B cell (primary cell): Measurements from ENCODE around the gene SENP2. TPM values are rescaled to one million over a fixed set of nuclear protein-coding genes. Genes with fewer than 3 reads are reported as not detected.

Source experiments
- ATAC-seq: fragments of 200-7000 bp; cut with Tn5 transposase; one replicate; pipeline ENCODE4 v1.10.0; 2021; ENCODE audit warnings: low read depth, mild to moderate bottlenecking, moderate number of reproducible peaks, moderate library complexity
- CTCF ChIA-PET: fragments of 350-600 bp; sonication (Branson Sonifier 250); formaldehyde crosslinking; loops from one replicate; lab custom pipeline; 2021; ENCODE audit warnings: antibody characterized with exemption, inconsistent platforms; lab: Charles Lee
- POLR2A ChIA-PET: fragments of 350-600 bp; sonication (Branson Sonifier 250); formaldehyde crosslinking; loops from one replicate; lab custom pipeline; 2021; ENCODE audit warnings: antibody characterized with exemption; lab: Charles Lee
- DNase-seq: peaks from one replicate; pipeline ENCODE4 v3.0.0; 2013
- H2AFZ ChIP-seq: 2 replicates; pipeline ENCODE4 v1.6.1; 2012; ENCODE audit warnings: mild to moderate bottlenecking, low read depth, low read length; ENCODE audit not compliant: insufficient read depth, poor library complexity, severe bottlenecking
- H3K27ac ChIP-seq, 2 donors: 1 replicate in 1 of 2; 2 replicates in 1 of 2; pipeline ENCODE4 v1.5.1; 2012 to 2013; ENCODE audit warnings: low read length in 2 of 2, mild to moderate bottlenecking in 2 of 2, moderate library complexity in 1 of 2
- H3K27me3 ChIP-seq, 4 experiments: fragments of 200-600 bp in 1 of 4; sonication (generic) in 1 of 4; replicated peaks in 1 of 4; 1 replicate in 2 of 4; 2 replicates in 2 of 4; pipeline versions ENCODE4 v1.6.1 to v1.7.0; 2013 to 2016; ENCODE audit warnings: low read length in 3 of 4, mild to moderate bottlenecking in 2 of 4, mixed read lengths in 1 of 4, moderate library complexity in 1 of 4; ENCODE audit not compliant: insufficient read depth in 4 of 4, control insufficient read depth in 3 of 4; ENCODE audit errors: control extremely low read depth in 1 of 4
- H3K36me3 ChIP-seq, 2 experiments: replicated peaks in 1 of 2; 1 replicate in 1 of 2; 2 replicates in 1 of 2; pipeline versions ENCODE4 v1.6.1 to v1.7.1; 2013; ENCODE audit warnings: low read length in 1 of 2; ENCODE audit not compliant: insufficient read depth in 2 of 2, control insufficient read depth in 1 of 2; ENCODE audit errors: control extremely low read depth in 1 of 2, extremely low read depth in 1 of 2
- H3K4me1 ChIP-seq, 2 donors: fragments of 200-600 bp in 1 of 2; sonication (generic) in 1 of 2; 1 replicate in 1 of 2; 2 replicates in 1 of 2; pipeline versions ENCODE4 v1.5.1 to v1.6.1; 2013 to 2017; ENCODE audit warnings: low read length in 2 of 2; ENCODE audit not compliant: control insufficient read depth in 2 of 2, insufficient read depth in 2 of 2
- H3K4me2 ChIP-seq: replicated peaks from 2 replicates; pipeline ENCODE3; 2012; ENCODE audit warnings: mild to moderate bottlenecking, low read depth, low read length; ENCODE audit not compliant: poor library complexity, severe bottlenecking
- H3K4me3 ChIP-seq, 5 experiments: fragments of 200-600 bp in 1 of 5; sonication (generic) in 1 of 5; 1 replicate in 3 of 5; 2 replicates in 2 of 5; pipeline versions ENCODE4 v1.5.1 to v1.7.0; 2011 to 2016; ENCODE audit warnings: low read length in 4 of 5, mild to moderate bottlenecking in 4 of 5, low read depth in 2 of 5, control low read depth in 1 of 5, moderate library complexity in 1 of 5; ENCODE audit not compliant: insufficient read depth in 1 of 5; ENCODE audit errors: control extremely low read depth in 1 of 5, extremely low read depth in 1 of 5
- H3K79me2 ChIP-seq: fragments of 200-600 bp; sonication (generic); one replicate; pipeline ENCODE4 v1.6.0; 2016; ENCODE audit warnings: low read length; ENCODE audit not compliant: control insufficient read depth, insufficient read depth
- H3K9ac ChIP-seq: fragments of 200-600 bp; sonication (generic); 2 replicates; pipeline ENCODE4 v1.6.1; 2017; ENCODE audit warnings: mild to moderate bottlenecking, low read length, moderate library complexity
- H3K9me3 ChIP-seq, 3 donors: one replicate each; pipeline versions ENCODE4 v1.6.1 to v1.7.1; 2013; ENCODE audit warnings: low read length in 2 of 3; ENCODE audit not compliant: control insufficient read depth in 2 of 3, insufficient read depth in 1 of 3; ENCODE audit errors: control extremely low read depth in 1 of 3
- H4K20me1 ChIP-seq: 2 replicates; pipeline ENCODE4 v1.6.0; 2012; ENCODE audit warnings: mild to moderate bottlenecking, low read length; ENCODE audit not compliant: insufficient read depth, control insufficient read depth, poor library complexity, severe bottlenecking
- H3K27ac Mint-ChIP-seq: one replicate; pipeline ENCODE4 v1.8.0; 2021; ENCODE audit warnings: mixed read lengths
- H3K27me3 Mint-ChIP-seq: one replicate; pipeline ENCODE4 v1.8.0; 2021; ENCODE audit warnings: mixed read lengths
- H3K4me1 Mint-ChIP-seq: one replicate; pipeline ENCODE4 v1.8.0; 2021; ENCODE audit warnings: mixed read lengths
- H3K4me3 Mint-ChIP-seq: one replicate; pipeline ENCODE4 v1.8.0; 2021; ENCODE audit warnings: mixed read lengths
- H3K9me3 Mint-ChIP-seq: one replicate; pipeline ENCODE4 v1.8.0; 2022; ENCODE audit warnings: mixed read lengths; ENCODE audit not compliant: insufficient read depth
- EZH2 ChIP-seq: IDR thresholded peaks from 2 replicates; pipeline ENCODE4 v1.6.1; 2012; ENCODE audit warnings: borderline replicate concordance, low read depth, mild to moderate bottlenecking, moderate library complexity, low read length; ENCODE audit not compliant: insufficient read depth, poor library complexity, severe bottlenecking
- WGBS: methylation state at CpG from one replicate; pipeline ENCODE4 v1.1.5; 2013; ENCODE audit warnings: missing lambda C conversion rate; ENCODE audit not compliant: insufficient coverage; 5-methylcytosine and 5-hydroxymethylcytosine counted together
- intact Hi-C: fragments of 100-400 bp; cut with micrococcal nuclease; formaldehyde crosslinking; loops from one replicate; pipeline ENCODE4 v1.10.0; 2022
- polyA plus RNA-seq: library from polyadenylated mRNA; depleted of rRNA; stranded (reverse); fragments of >200 nt; gene quantifications from 2 replicates; pipeline ENCODE4 v1.2.3, GENCODE V29; 2012
- total RNA-seq, 2 donors: library from RNA; stranded (reverse); fragments of 120-200 nt in 1 of 2; gene quantifications; 1 replicate in 1 of 2; 2 replicates in 1 of 2; pipeline versions ENCODE4 v1.2.3 to v1.2.4, GENCODE V29; 2013 to 2022
- TF ChIP-seq, protein P1 (sequence below): fragments of 200-600 bp; IDR thresholded peaks from one replicate; pipeline ENCODE4 v1.8.0; 2022; ENCODE audit warnings: antibody characterized with exemption, mild to moderate bottlenecking

The SENP2 gene
- total and polyA plus RNA-seq, 2 donors (not counting 1 experiment from before 2014, with no cell fraction given) = 7.2 to 43.4 TPM

GRCh38 chr3:185629554-185630181, 43.6 kb downstream of the SENP2 start:
- intact Hi-C loops = no loop called here
- Mint-ChIP-seq H3K27me3 (no peaks in the 10 kb centered on the region), H3K9me3 (no peaks in the 10 kb centered on the region), H3K4me1 (no peaks in the 10 kb centered on the region), H3K4me3 (no peak overlapping the region), H3K27ac (peak overlapping the region; percentile 12)
- Histone ChIP-seq H3K27ac (no peak overlapping the region), H3K9ac (no peak overlapping the region), H3K4me3 (no peak overlapping the region), H3K27me3 (no peaks in the 10 kb centered on the region), H3K4me2 (no peak overlapping the region), H3K9me3 (no peaks in the 10 kb centered on the region), H2AFZ (no peak overlapping the region), H4K20me1 (no peaks in the 10 kb centered on the region), H3K4me1 (no peaks in the 10 kb centered on the region), H3K36me3 (peaks cover 12 to 34% of the 10 kb centered on the region in 2 experiments), H3K79me2 (no peaks in the 10 kb centered on the region)
- ATAC-seq (no peak), DNase-seq (no peak)
- 95% methylated on average over 3 of the region's 4 CpGs for WGBS
- CTCF ChIA-PET = no interaction called here
- TF ChIP-seq, protein P1, sequence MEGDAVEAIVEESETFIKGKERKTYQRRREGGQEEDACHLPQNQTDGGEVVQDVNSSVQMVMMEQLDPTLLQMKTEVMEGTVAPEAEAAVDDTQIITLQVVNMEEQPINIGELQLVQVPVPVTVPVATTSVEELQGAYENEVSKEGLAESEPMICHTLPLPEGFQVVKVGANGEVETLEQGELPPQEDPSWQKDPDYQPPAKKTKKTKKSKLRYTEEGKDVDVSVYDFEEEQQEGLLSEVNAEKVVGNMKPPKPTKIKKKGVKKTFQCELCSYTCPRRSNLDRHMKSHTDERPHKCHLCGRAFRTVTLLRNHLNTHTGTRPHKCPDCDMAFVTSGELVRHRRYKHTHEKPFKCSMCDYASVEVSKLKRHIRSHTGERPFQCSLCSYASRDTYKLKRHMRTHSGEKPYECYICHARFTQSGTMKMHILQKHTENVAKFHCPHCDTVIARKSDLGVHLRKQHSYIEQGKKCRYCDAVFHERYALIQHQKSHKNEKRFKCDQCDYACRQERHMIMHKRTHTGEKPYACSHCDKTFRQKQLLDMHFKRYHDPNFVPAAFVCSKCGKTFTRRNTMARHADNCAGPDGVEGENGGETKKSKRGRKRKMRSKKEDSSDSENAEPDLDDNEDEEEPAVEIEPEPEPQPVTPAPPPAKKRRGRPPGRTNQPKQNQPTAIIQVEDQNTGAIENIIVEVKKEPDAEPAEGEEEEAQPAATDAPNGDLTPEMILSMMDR = no peak
- TF ChIP-seq EZH2 = no peak
- POLR2A ChIA-PET = no interaction called here

GRCh38 chr3:185630182-185630622, 44.1 kb downstream of the SENP2 start:
- WGBS = 87% methylated on average over 5 of the region's 6 CpGs
- peak overlapping the region; percentile 12 for H3K27ac Mint-ChIP-seq

More at GRCh38 chr3:185630182-185630622, 44.1 kb downstream of the SENP2 start:
- ATAC-seq (no peak), DNase-seq (no peak)
- H2AFZ ChIP-seq = no peak overlapping the region
- TF ChIP-seq, protein P1 = no peak
- TF ChIP-seq EZH2 = no peak
- Mint-ChIP-seq H3K4me3 (no peak overlapping the region), H3K27me3 (no peaks in the 10 kb centered on the region), H3K9me3 (no peaks in the 10 kb centered on the region), H3K4me1 (no peaks in the 10 kb centered on the region)
- ChIA-PET CTCF (no interaction called here), POLR2A (no interaction called here)
- no peaks in the 10 kb centered on the region for H3K9me3 ChIP-seq
- H3K4me3 ChIP-seq = no peak overlapping the region
- no peaks in the 10 kb centered on the region for H3K27me3 ChIP-seq
- H4K20me1 ChIP-seq = no peaks in the 10 kb centered on the region
- no peak overlapping the region for H3K27ac ChIP-seq
- H3K4me1 ChIP-seq = no peaks in the 10 kb centered on the region
- no peaks in the 10 kb centered on the region for H3K79me2 ChIP-seq
- peaks cover 12 to 32% of the 10 kb centered on the region in 2 experiments for H3K36me3 ChIP-seq
- H3K4me2 ChIP-seq = no peak overlapping the region
- no peak overlapping the region for H3K9ac ChIP-seq
- intact Hi-C loops = no loop called here
